Measurements from ENCODE around the gene PRSS35.

DNA sequence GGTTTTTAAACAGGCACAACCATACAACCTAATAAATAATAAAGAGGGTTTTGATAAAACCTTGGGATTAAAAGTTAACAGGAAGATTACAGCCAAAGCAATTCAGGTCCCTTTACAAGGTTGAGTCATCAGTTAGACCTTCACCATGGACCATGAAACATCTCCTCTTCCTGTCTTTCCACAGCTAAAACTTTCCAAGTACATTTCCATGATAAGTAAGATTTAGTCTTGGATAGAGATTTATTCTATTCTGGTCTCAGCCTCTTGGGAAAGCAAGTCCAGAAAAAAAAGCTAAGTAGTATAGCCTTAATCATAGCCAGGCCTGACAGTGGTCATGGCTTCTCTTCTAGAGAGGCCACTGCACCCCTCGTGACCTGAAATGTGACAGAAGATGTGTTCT is 2.9 kb upstream of the PRSS35 start:
- no peak for TF ChIP-seq EZH2 (IDR thresholded peaks at IDR 0.05; ENCODE audit: insufficient read depth, low read length)
- TF ChIP-seq, protein P1, sequence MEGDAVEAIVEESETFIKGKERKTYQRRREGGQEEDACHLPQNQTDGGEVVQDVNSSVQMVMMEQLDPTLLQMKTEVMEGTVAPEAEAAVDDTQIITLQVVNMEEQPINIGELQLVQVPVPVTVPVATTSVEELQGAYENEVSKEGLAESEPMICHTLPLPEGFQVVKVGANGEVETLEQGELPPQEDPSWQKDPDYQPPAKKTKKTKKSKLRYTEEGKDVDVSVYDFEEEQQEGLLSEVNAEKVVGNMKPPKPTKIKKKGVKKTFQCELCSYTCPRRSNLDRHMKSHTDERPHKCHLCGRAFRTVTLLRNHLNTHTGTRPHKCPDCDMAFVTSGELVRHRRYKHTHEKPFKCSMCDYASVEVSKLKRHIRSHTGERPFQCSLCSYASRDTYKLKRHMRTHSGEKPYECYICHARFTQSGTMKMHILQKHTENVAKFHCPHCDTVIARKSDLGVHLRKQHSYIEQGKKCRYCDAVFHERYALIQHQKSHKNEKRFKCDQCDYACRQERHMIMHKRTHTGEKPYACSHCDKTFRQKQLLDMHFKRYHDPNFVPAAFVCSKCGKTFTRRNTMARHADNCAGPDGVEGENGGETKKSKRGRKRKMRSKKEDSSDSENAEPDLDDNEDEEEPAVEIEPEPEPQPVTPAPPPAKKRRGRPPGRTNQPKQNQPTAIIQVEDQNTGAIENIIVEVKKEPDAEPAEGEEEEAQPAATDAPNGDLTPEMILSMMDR (IDR thresholded peaks at IDR 0.05; ENCODE audit: insufficient read depth, low read depth, low read length): no peak

All from astrocyte (in vitro differentiated cells and primary cell).